HTERT RPE-1 (cell line): ENCODE measurements around the gene CPSF7.

ENCODE experiments used
- in situ Hi-C: fragments of 300-500 bp; cut with MboI; formaldehyde crosslinking; loops from 4 replicates; pipeline ENCODE4 v1.14.3; 2020; ENCODE audit warnings: low sequenced_read_pairs

Gene CPSF7

DNA sequence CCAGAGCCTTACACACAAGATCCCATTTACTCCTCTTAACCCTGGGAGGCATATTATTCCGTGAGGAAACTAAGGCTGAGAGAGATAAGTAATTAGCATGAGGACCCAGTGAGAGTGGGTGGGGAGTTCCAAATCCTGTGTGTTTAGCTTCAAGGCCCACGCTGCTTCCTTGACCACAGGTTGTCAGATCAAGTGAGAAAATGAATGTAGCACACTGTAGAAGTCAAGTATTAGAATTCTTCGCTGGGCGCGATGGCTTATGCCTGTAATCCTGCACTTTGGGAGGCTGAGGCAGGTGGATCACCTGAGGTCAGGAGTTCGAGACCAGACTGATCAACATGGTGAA is 71.9 kb downstream of the CPSF7 start:
- in situ Hi-C loops: no loop called here

GRCh38 chr11:61357233-61357893 is 72.4 kb downstream of the CPSF7 start:
- in situ Hi-C loops: no loop called here

DNA sequence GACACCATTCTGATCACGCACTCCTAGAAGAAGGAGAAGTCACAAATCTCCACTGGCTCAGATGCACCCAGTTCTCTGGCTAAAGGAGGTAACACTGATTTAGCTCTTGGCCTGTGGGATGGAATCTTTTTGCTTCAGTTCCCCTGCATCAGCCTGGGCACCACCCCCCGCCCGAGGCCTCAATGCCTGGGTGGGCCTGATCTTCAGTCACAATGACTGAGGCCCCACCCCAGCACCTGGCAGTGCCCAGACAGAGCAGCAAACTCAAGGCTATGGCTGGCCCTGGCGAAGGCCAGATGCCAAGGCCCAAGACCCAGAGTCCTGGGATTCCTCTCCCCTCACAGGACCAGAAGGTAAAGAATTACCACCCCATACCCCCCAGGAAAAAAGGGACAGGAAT is 73.1 kb downstream of the CPSF7 start:
- in situ Hi-C loops: no loop called here

- in situ Hi-C loops: no loop called here
Observed at GRCh38 chr11:61354208-61354607, 75.6 kb downstream of the CPSF7 start.

GRCh38 chr11:61353131-61354067 is 76.4 kb downstream of the CPSF7 start:
- in situ Hi-C loops: no loop called here
